ENCODE data around the gene MGAT5.

MGAT5 gene

GRCh38 chr2:134272806-134273205, 18.9 kb downstream of the MGAT5 start:
- TF ChIP-seq POLR2A (IDR thresholded peaks at IDR 0.05; ENCODE audit: low read depth, low read length): no peak
- no peak for FAIRE-seq
- DNase-seq (ENCODE audit: insufficient read length, low spot score): no peak

GRCh38 chr2:134273256-134273983, 19.5 kb downstream of the MGAT5 start:
- no peak for TF ChIP-seq POLR2A (IDR thresholded peaks at IDR 0.05; ENCODE audit: low read depth, low read length)
- DNase-seq (ENCODE audit: insufficient read length, low spot score) (no peak), FAIRE-seq (no peak)

DNA sequence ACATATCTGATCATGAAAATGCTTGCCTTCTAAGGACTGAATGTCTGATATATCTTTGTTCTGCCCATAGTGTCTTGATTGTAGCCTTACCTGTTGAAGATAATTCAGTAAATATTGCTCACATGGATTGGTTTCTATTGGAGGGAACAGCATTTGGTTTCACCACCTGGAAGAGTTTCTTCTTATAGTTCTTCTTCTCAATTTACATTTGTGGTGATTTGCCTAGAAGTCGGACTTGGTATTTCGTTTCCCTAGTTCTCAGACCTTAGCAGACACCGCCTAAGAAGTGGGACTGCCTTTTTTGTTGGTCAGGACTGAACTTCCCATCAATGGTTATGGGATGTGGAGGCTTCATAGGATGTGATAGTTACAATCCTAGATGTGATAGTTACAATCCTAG, 20.2 kb downstream of the MGAT5 start:
- FAIRE-seq (no peak), DNase-seq (ENCODE audit: insufficient read length, low spot score) (no peak)
- no peak for TF ChIP-seq POLR2A (IDR thresholded peaks at IDR 0.05; ENCODE audit: low read depth, low read length)

DNA sequence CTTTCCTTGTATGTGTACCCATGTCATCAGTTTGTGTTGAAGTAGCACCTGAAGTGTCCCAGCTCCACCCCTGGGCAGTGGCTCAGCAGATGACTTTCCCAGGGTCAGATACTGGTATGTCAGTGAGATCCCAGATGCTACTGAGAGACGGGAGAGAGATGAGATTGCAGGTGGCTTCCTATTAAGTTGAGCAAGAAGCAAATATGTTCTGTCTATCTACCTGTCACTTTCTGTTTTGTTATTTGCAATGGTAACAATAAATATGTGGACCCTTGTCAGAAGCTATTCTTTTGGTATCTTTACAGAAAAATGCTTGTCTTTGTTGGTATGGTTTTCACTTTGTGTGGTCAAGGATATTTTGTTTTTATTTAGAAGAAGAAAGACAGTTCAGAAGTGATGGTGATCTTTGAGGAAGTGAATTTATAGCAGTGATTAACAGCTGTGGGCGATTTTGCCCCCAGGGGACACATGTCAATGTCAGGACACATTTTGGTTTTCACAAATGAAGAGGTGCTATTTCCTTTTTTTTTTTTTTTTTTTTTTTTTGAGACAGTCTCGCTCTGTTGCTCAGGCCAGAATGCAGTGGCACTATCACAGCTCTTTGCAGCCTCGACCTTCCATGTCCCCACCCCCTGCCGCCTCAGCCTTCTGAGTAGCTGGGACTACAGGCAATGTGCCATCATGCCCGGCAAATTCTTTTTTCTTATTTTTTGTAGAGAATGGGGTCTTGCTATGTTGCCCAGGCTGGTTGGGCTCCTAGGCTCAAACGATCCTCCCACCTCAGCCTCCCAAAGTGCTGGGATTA, 21.4 kb downstream of the MGAT5 start:
- FAIRE-seq: no peak
- no peak for TF ChIP-seq POLR2A (IDR thresholded peaks at IDR 0.05; ENCODE audit: low read depth, low read length)
- DNase-seq (ENCODE audit: insufficient read length, low spot score): no peak

- peak; percentile 18 for DNase-seq (ENCODE audit: insufficient read length, low spot score)
- no peak for FAIRE-seq
- no peak for TF ChIP-seq POLR2A (IDR thresholded peaks at IDR 0.05; ENCODE audit: low read depth, low read length)
Observed at GRCh38 chr2:134276381-134277172, 22.7 kb downstream of the MGAT5 start.

DNA sequence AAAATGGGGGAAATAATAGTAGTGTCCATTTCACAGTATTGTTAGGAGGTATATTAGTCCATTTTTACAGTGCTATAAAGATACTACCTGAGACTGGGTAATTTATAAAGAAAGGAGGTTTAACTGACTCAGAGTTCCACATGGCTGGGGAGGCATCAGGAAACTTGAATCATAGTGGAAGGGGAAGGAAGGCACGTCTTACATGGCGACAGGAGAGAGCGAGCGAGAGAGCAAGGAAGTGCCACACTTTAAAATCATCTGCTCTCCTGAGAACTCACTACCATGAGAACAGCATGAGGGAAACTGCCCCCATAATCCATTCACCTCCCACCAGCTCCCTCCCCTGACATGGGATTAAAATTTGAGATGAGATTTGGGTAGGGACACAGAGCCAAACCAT, 23.4 kb downstream of the MGAT5 start:
- FAIRE-seq (no peak), DNase-seq (ENCODE audit: insufficient read length, low spot score) (no peak)
- TF ChIP-seq POLR2A (IDR thresholded peaks at IDR 0.05; ENCODE audit: low read depth, low read length): no peak

GRCh38 chr2:134278553-134278952, 24.7 kb downstream of the MGAT5 start:
- no peak for FAIRE-seq
- no peak for DNase-seq (ENCODE audit: insufficient read length, low spot score)
- TF ChIP-seq POLR2A (IDR thresholded peaks at IDR 0.05; ENCODE audit: low read depth, low read length): no peak

- TF ChIP-seq POLR2A (IDR thresholded peaks at IDR 0.05; ENCODE audit: low read depth, low read length): no peak
- no peak for DNase-seq (ENCODE audit: insufficient read length, low spot score)
- FAIRE-seq: no peak
Observed at GRCh38 chr2:134279417-134279816, 25.5 kb downstream of the MGAT5 start.

DNA sequence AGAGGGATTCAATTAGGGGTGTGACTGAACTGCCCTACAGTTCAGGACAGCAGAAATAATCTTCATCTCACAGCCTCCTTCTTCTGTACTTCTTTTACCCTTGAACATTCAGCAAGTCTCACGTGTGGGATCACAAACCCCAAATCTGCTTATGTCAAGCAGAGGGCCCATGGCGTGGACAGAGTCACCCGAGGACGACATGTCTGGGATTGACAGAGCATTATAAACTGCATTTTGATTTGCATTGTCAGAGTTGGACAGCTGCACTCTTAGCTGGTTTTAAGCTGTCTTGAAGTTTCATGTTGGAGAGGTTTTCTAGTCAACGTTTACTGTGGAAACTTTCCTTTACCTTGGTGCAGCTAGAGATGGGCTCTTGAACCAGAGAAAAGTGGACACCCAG, 26.4 kb downstream of the MGAT5 start:
- TF ChIP-seq POLR2A (IDR thresholded peaks at IDR 0.05; ENCODE audit: low read depth, low read length): no peak
- FAIRE-seq (no peak), DNase-seq (ENCODE audit: insufficient read length, low spot score) (no peak)

- FAIRE-seq (no peak), DNase-seq (ENCODE audit: insufficient read length, low spot score) (no peak)
- TF ChIP-seq POLR2A (IDR thresholded peaks at IDR 0.05; ENCODE audit: low read depth, low read length): no peak
Observed at GRCh38 chr2:134280726-134281125, 26.9 kb downstream of the MGAT5 start.

DNA sequence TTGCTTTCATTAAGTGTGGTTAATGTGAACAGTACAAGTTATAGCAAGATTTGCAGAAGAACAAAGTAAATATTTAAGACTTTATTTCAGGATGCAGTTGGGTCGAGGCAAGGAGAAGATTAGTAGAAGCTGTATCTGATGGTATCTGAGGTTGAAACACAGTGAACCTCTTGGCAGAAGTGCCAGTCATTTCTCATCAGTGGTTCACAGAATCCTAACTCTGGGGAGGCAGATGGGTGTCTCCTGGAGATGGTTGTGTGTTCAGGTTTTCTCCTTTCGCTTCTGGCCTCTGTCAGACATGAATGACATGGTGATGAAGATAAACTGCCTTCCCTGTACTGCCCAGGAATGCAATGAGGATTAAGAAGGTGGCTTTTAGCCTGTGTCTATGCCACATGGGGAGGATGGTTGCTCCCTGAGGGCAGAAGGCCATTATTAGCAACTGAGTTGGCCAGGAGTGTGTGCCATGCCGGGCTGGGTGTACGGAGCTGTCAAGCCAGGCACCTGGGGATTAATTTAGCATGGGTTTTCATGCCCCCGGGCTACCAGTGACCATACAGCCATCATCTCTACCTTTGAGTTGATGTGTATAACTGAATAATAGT, 28.0 kb downstream of the MGAT5 start:
- DNase-seq (ENCODE audit: insufficient read length, low spot score) (no peak), FAIRE-seq (no peak)
- TF ChIP-seq POLR2A (IDR thresholded peaks at IDR 0.05; ENCODE audit: low read depth, low read length): no peak

DNA sequence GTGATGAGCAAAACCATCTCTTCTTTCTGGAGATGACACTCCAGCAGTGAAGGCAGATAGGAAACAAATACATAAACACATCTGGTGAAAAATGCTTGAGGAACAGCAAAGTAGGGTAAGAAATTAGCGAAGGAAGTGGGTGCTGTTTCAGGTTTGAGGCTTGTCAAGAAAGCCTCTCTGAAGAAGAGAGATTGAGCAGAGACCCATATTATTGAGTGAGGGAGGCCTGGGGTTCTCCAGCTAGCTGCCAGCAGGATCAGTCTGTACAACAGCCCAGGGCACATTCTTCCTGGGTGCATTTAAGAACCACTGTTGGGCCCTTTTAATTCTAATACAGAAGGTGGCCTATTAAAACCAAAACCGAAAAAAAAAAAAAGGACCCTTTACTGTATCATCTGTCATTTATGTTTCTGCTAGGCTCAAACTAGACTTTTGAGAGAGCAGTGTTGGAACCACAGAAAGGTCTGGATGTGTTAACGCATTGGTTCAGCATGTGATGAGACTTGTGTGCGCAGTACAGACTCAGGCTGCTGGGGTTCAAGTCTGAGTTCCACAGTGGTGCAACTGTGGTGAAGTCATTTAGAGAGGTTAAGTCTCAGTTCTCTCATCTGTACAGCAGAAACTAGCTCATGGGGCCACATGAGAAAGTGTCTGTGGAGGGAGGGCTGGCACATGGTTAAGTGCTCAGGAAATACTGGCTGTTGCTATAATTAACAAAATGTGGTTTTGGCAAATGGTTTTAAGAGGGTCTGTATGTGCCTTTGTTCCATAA, 28.9 kb downstream of the MGAT5 start:
- DNase-seq (ENCODE audit: insufficient read length, low spot score) (no peak), FAIRE-seq (no peak)
- TF ChIP-seq POLR2A (IDR thresholded peaks at IDR 0.05; ENCODE audit: low read depth, low read length): no peak

DNA sequence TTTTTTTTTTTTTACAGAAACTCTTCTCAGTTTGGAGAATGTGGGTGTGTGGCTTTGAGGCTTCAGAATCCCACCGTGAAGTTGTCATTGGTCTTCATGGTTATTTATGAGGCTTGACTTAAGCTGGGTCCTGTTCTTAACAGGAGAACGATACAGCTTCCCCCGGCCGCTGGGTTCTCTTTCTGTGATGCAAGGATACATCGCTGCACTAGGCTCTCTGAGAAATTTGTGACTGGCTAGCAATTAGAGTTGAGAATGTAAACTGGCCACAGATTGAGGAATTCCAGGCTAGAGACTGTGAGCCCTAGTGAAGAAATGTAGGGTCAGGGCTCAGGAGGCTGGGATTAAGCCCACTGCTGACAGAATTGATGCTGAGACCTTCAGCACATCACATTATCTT, 29.8 kb downstream of the MGAT5 start:
- TF ChIP-seq POLR2A (IDR thresholded peaks at IDR 0.05; ENCODE audit: low read depth, low read length): no peak
- DNase-seq (ENCODE audit: insufficient read length, low spot score) (no peak), FAIRE-seq (no peak)
